AG09309 (cell line): ENCODE measurements around the gene PML.

Experiments used
- DNase-seq: peaks from one replicate; pipeline ENCODE4 v3.0.0-alpha.2; 2010; ENCODE audit warnings: low read depth
- H3K4me3 ChIP-seq: 2 replicates; pipeline ENCODE4 v1.5.1; 2011; ENCODE audit warnings: mild to moderate bottlenecking, low read depth, low read length, moderate library complexity; ENCODE audit not compliant: control insufficient read depth
- CTCF ChIP-seq: IDR thresholded peaks from 2 replicates; pipeline ENCODE4 v1.5.1; 2011; ENCODE audit warnings: mild to moderate bottlenecking, low read depth, low read length, inconsistent platforms; ENCODE audit not compliant: insufficient read depth, control insufficient read depth; ENCODE audit errors: missing control alignments

The PML gene

GRCh38 chr15:73993211-73993994, 1.1 kb upstream of the PML start:
- no peak for TF ChIP-seq CTCF
- no peak overlapping the region for H3K4me3 ChIP-seq
- DNase-seq, result no peak

GRCh38 chr15:73994912-73995622, 551 bp downstream of the PML start:
- no peak for DNase-seq
- no peak for TF ChIP-seq CTCF
- H3K4me3 ChIP-seq, result peak overlapping the region; percentile 94

GRCh38 chr15:73996267-73996666, 1.8 kb downstream of the PML start:
- peak overlapping the region; percentile 94; the same call in 1 of the 2 replicates for H3K4me3 ChIP-seq
- TF ChIP-seq CTCF, result no peak
- DNase-seq, result no peak

GRCh38 chr15:73996939-73997338, 2.4 kb downstream of the PML start:
- no peak for TF ChIP-seq CTCF
- DNase-seq, result no peak
- peak overlapping the region; percentile 12 for H3K4me3 ChIP-seq

- no peak for TF ChIP-seq CTCF
- no peak overlapping the region for H3K4me3 ChIP-seq
- DNase-seq, result no peak
Measured at GRCh38 chr15:73997986-73998385, 3.5 kb downstream of the PML start.

- DNase-seq, result no peak
- no peak overlapping the region for H3K4me3 ChIP-seq
- TF ChIP-seq CTCF, result no peak
Measured at GRCh38 chr15:74006774-74007639, 12.5 kb downstream of the PML start.
